Measurements from ENCODE around the gene SMIM13.

SMIM13 gene

DNA sequence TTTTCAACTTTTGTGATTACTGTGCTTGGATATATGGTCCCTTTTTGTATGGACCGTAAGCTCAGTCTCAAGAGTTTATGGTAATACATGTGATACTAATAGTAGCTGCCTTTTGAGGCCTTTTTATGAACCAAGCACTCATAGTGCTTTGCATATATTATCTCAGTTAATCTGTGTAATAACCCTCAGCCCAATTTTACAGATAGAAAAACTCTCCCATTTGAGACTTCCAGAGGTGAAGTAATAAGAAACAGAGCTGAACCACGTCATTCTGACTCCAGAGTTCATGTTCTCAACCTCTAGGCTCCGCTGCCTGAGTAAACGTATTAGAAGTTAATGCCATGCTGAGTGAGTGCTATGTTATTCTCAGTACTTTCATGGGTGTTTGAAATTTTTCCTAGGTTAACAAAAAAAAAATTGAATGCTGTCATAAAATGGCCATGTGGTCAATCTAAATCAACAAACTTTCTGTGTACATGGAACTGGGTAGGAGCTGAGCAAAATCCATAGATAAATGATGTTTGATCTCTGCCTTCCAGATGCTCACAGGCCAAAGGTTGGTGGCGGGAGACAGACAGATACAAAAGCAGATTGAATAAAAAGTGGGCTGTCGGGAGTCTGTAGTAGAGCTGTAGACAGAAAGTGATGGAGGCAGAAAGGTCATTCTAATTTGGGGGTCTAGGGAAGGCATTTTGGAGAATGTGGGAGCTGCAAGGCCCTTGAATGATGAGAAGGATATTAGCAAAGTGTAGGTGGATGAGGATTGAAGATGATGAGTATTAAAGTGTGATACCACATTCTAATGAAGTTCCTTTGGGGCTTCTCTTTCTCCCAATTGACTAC is 26.9 kb upstream of the SMIM13 start:
- no peak overlapping the region for H3K4me3 ChIP-seq (ENCODE audit: low read length)
- DNase-seq (ENCODE audit: low read depth): no peak
- no peak for TF ChIP-seq CTCF (conservative IDR thresholded peaks at IDR 0.05; ENCODE audit: low read depth, low read length)

GRCh38 chr6:11067348-11067747 is 26.3 kb upstream of the SMIM13 start:
- DNase-seq (ENCODE audit: low read depth): no peak
- H3K4me3 ChIP-seq (ENCODE audit: low read length): no peak overlapping the region
- no peak for TF ChIP-seq CTCF (conservative IDR thresholded peaks at IDR 0.05; ENCODE audit: low read depth, low read length)

GRCh38 chr6:11069760-11070159 is 23.9 kb upstream of the SMIM13 start:
- no peak for DNase-seq (ENCODE audit: low read depth)
- H3K4me3 ChIP-seq (ENCODE audit: low read length): no peak overlapping the region

DNA sequence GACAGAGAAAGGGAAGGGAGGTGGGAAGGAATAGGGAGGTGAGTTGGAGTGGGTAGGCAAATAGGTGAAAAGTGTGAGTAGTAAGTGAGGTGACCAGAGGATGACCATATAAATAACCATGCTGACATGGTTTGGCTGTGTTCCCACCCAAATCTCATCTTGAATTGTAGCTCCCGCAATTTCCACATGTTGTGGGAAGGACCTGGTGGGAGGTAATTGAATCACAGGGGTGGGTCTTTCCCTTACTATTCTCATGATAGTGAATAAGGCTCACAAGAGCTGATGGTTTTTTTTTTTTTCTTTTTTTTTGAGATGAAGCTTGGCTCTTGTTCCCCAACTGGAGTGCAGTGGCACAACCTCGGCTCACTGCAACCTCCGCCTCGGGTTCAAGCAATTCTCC is 21.5 kb upstream of the SMIM13 start:
- TF ChIP-seq CTCF (conservative IDR thresholded peaks at IDR 0.05; ENCODE audit: low read depth, low read length): no peak
- H3K4me3 ChIP-seq (ENCODE audit: low read length): no peak overlapping the region
- no peak for DNase-seq (ENCODE audit: low read depth)

More at GRCh38 chr6:11069760-11070159, 23.9 kb upstream of the SMIM13 start:
- no peak for TF ChIP-seq CTCF (conservative IDR thresholded peaks at IDR 0.05; ENCODE audit: low read depth, low read length)

DNA sequence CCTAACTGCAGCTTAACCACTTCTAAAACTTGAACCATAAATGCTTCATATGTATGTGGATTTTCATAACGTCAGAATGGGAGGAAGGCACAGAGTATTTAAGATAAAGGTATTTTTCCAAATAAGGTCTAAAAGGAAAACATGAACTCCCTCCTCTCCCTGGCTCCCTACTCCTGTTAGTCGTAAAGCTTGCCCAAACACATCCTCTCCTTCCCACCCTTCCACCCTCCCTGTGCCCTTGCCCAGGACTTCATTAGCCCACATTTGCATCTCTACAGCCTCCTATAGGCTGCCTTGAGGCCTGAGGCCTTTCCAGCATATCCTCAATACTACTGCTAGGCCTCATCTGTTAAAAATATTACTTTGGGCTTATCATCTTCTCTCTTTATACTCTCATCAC is 17.1 kb upstream of the SMIM13 start:
- TF ChIP-seq CTCF (conservative IDR thresholded peaks at IDR 0.05; ENCODE audit: low read depth, low read length): no peak
- no peak for DNase-seq (ENCODE audit: low read depth)
- no peak overlapping the region for H3K4me3 ChIP-seq (ENCODE audit: low read length)

- no peak for TF ChIP-seq CTCF (conservative IDR thresholded peaks at IDR 0.05; ENCODE audit: low read depth, low read length)
- no peak for DNase-seq (ENCODE audit: low read depth)
- no peak overlapping the region for H3K4me3 ChIP-seq (ENCODE audit: low read length)
Measured at GRCh38 chr6:11078266-11078665, 15.4 kb upstream of the SMIM13 start.

DNA sequence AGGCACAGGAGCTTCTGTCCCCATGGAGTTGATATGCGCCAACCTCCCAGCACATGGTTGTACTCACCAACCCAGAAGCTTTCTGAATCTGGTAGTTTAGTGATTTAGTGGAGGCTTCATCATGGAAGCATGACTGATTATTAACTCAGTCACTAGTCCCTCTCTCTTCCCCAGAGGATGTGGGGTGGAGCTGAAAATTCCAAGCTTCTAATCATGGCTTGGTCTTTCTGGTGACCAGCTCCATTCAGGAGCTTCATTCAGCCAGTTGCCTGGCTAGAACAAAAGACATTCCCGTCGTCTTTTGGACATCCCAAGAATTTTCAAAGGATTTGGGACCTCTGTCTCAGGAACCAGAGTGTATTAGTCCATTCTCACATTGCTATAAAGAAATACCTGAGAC is 13.3 kb upstream of the SMIM13 start:
- TF ChIP-seq CTCF (conservative IDR thresholded peaks at IDR 0.05; ENCODE audit: low read depth, low read length): no peak
- DNase-seq (ENCODE audit: low read depth): no peak
- H3K4me3 ChIP-seq (ENCODE audit: low read length): no peak overlapping the region

Data from retinal pigment epithelial cell (primary cell).